GM18858 (cell line): Measurements from ENCODE around the gene MYO1D.
A peak's percentile ranks its signal among the peaks of the same experiment; 100 is the strongest.
"Not testable (repeated sequence)": the region's sequence is repeated elsewhere in the genome, so short reads cannot be mapped to it uniquely, and the experiment has no call there.

Experiments used
- ATAC-seq: cut with Tn5 transposase; IDR thresholded peaks from one replicate; pipeline ENCODE4 v1.9.1; 2021; ENCODE audit not compliant: unreplicated experiment

MYO1D gene

DNA sequence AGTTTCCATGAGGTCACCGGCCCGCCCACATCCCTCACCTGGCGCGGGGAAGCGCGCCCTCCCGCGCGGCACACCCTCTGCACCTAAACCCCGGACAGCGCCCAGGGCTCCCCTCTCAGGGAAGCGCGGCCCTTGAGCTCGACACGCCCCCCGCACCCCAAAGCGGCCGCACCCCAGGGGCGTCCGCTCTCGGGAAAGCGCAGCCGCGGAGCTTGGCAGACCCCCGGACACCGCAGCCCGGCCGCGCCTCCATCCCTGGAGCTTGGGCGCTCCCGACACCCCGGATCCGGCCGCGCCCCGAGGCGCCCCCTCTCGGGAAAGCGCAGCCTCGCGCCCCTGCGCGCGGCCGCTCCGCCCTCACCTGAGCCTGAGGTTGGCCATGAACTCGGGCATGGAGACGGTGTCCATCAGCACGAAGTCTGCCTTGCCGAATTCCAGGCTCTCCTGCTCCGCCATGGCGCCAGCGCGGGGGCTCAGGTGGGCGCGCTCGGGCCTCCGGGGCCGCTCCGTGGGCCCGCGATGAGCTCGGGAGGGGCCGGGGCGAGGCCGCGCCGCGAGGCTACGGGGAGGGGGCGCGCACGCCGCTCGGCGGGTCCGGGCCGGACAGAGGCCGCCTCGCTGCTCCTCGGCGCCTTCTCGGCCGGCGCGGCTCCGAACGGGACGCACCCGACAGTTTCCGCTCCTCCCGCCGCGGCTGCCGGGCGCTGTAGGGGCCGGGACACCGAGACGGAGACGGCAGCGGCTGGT lies at the start of gene MYO1D:
Gene MYO1D (minus strand): TSS at position 708 of the 747 bp plus-strand sequence. CDS start 252 bp downstream, at position 456.
- peak; percentile 34 for ATAC-seq

DNA sequence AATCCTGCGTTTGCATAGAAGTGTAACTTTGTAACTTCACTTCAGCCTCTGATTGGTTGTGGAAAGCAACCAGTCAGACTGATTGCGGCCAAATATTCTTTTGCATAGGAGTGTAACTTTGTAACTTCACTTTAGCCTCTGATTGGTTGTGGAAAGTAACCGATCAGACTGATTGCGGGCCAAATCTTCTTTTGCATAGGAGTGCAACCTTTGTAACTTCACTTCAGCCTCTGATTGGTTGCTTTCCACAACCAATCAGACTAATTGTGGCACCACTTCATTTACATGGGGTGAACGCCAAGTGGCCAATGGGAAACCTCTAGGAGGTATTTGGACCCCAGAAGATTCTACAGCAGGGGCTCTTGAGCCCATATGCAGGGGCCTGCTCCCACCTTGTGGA lies 49.3 kb upstream of the MYO1D start:
- no peak for ATAC-seq

- not testable (repeated sequence) for ATAC-seq
Measured at GRCh38 chr17:32923905-32924304, 47.0 kb upstream of the MYO1D start.

- ATAC-seq, result no peak
Measured at GRCh38 chr17:32921017-32921416, 44.1 kb upstream of the MYO1D start.

DNA sequence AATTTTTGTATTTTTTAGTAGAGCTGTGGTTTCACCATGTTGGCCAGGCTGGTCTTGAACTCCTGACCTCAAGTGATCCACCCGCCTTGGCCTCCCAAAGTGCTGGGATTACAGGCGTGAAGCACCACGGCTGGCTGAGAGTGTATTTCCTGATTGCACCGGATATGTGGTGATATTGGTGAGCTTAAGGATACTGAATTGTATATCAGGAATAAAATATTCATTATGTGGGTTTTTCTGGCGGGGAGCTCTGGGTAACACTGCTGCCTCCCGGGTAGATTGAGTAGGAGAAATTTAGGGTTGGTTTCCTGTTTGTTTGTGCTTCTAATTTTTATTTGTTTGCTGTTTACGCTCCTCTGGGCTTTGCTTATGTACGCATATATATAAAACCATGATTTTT lies 43.4 kb upstream of the MYO1D start:
- ATAC-seq, result no peak

DNA sequence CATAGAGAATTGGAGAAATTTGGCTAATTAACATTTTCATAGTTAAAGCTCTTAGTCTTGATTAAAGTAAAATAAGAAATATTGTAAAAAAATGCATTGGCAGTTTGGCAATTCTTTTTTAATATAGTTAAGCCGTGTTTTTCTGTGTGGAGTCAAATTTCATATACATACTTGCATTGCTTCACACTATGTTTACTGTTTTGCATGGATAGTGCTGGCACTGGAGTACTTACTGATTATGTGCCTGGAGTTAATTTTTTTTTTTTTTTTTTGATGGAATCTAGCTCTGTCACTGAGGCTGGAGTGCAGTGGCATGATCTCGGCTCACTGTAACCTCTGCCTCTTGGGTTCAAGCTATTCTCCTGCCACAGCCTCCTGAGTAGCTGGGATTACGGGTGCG lies 43.0 kb upstream of the MYO1D start:
- not testable (repeated sequence) for ATAC-seq

- no peak for ATAC-seq
Measured at GRCh38 chr17:32917842-32918241, 40.9 kb upstream of the MYO1D start.

DNA sequence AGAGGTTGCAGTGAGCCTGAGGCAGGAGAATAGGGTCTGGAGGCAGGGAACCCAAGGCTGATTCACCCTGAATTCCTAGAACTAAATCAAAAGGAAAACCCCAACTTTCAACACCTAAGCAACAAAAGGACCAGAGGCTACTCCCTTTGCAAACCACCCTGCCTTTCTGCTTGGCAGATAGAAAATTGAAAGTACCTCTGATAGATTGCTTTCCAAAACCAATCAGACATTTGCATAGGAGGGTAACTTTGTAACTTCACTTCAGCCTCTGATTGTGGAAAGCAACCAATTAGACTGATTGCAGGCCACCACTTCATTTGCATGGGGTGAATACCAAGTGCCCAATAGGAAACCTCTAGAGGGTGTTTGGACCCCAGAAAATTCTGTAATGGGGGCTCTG lies 40.2 kb upstream of the MYO1D start:
- no peak for ATAC-seq

GRCh38 chr17:32916134-32916533 lies 39.2 kb upstream of the MYO1D start:
- no peak for ATAC-seq

DNA sequence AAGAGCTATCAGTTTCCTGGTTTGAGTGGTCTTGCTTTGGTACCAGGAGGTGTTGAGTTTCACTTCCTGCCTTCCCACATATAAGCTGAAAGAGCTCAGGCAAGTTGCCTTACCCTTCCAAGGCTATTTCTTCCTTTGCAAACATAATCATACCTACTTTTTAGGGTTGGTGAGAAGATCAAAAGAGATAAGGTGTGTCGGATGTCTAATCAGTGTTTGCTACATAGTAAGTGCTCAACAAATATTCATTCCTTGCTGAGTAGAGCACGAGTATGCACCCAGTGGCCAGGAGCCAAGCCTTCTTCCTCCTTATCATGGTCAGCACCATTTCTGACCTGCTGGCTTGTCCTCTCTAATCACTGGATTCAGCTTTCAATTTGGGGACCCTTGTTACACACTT lies 38.3 kb upstream of the MYO1D start:
- no peak for ATAC-seq

GRCh38 chr17:32914181-32914580 lies 37.3 kb upstream of the MYO1D start:
- ATAC-seq, result no peak

DNA sequence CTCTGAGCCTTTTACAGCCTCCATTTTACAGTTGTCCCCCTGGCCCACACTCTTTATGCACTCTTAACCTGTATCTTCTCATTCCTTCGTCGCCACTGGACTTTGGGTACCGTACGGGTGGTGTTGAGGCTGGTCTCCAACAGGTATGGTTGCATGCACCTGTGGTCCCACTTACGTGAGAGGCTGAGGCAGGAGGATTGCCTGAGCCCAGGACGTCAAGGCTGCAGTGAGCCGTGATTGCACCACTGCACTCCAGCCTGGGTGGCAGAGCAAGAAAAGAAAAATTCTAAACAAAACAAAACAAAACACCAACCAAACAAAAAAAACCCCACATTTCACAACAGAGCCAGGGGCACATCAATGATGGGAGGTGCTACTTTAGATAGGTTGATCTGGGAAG lies 36.7 kb upstream of the MYO1D start:
- no peak for ATAC-seq

GRCh38 chr17:32912218-32912897 lies 35.4 kb upstream of the MYO1D start:
- no peak for ATAC-seq

- no peak for ATAC-seq
Measured at GRCh38 chr17:32910769-32911168, 33.8 kb upstream of the MYO1D start.

DNA sequence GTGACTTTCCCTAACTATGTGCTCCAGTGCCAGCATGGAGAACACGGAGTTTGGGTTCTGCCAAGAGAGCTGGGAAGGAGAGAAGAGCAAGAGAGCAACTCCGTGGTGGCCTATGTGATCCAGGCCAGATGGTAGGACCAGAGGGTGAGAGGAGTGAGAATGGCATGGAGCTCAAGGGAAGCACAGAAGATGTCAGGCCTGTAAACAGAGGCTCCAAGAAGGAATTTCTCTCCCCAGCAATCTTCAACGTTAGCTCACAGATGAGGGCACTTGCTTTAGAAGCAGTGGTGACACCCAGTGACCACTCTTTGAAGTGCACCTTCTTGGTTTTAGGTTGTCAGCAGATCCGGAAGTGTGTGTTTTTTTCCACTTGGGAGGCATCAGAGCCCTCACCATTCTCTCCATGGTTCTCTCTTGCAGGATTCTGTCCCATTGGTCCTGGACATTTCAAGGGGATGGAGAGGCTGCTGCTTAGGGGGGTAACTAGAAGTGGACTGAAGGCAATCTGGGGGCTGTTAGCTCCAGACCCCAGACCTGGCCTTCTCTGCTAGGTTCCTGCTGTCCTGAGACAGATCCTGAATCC lies 33.0 kb upstream of the MYO1D start:
- no peak for ATAC-seq

DNA sequence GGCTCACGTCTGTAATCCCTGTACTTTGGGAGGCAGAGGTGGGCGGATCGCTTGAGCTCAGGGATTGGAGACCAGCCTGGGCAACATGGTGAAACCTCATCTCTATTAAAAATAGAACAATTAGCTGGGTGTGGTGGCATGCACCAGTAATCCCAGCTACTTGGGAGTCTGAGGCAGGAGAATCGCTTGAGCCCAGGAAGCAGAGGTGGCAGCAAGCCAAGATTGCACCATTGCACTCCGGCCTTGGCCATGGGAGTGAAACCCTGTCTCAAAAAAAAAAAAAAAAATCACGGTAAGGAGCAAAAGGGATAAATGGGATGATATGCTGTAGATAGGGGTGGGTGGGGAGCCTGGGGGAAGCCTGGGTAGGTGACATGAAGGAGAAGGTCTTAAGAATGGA lies 30.7 kb upstream of the MYO1D start:
- no peak for ATAC-seq

DNA sequence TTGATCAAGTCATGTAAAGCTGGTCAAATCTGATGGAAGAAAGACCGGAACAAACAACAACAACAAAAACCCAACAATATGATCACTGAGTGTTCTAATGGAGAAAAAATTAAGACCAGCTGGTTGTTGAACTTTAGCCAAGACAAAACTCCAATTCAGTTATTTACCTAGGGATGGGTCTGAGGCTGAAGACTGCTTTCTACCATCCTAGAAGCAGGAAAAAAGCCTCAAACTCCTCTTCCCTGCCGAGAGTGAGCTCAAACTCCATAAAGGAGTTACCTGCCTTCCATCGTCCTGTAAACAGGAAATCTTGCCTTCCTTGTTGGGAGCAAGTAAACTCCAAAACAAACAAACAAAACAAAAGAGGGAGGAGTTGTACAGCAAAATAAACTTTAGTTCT lies 28.0 kb upstream of the MYO1D start:
- ATAC-seq, result no peak

DNA sequence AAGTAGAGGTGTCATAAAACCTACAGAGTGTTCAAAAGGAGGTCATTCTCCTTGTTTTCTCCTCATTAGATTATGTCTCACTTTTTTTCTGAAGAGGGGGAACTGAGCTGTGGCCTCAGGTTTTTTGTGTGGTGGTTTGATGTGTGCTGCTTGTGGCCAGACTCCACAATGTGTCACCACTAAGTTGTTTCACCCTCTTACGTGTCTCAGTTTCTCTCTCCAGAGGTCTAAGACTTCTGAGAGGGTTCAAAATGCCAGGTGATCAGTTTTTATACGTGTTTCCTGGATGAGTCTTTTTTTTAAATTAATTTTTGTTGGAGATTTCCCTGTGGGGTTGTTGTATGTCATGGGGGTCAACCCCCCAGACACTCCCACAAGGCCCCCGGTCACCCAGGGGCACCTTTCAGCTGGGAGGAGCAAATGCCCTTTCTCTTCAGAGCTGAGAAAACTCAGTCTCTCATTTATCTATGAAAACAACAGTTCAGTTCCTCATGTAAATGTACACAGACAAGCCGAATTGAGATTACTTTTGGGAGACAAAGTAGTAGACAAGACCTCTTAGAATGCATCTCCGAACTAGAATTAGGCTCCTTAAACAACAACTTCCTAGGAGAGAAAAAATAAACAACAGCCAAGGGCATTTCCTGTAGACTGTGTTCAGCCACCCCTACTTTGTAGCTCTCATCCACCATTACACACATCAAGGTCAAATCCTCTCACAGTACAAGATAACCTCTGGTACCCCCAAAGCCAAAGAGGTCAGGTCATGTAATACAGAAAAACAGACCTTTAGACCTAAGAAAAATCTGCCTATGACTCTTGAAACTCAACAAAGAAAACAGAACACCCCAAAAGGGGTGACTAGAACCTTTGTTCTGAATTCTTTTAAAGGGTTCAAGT lies 27.1 kb upstream of the MYO1D start:
- ATAC-seq, result no peak

DNA sequence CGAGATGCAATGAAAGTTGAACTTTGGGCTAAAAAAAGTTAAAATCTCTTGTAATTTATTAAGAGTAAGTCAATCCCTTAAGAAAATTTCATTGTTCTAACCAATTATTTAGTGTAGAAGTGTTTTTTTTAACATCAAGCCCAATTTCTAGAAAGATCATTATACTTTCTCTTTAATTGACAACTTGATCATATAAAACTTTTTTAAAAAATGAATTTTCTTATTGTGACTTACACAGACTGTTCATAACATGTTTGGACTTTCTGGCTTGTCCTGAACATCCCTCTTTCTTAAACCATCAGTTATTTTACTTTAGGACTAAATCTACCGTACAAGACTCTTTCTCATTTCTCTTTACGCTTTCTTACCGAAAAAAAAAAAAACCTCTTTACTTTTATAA lies 24.8 kb upstream of the MYO1D start:
- ATAC-seq, result no peak

DNA sequence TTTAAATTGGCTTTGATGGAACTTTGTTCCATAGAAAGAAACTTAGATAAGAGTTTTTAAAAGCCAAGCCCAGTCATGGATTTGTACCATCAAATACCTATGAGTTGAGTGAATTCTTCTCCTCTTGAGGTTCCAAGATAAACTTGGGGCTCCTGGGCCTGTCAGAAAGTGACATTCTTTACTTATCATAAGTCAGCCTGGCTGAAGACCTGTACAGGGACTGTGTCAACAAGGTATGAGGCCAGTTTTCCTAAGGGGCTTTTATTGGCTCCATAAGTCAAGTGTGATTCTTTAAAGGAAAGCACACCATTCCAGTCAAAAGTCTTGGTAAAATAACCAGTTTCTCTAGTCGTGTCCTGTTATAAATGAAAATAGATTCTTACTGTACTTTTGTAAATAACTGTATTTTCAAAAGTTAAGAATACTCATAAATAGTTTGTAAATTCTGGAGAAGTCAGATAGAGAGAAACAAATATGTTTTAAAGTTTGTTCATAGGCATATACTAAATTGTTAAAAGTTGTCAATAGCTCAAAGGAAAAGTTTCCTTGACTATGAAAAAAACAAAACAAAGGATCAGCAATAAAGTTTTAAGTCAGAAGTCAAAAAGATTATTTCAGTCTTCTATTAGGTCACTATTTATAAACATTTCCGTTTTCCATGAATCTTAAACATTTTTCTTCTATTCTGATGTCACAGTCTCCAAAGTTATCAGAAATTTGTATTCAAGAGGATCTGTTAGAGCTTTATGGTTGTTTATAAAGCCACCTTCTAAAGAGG lies 22.5 kb upstream of the MYO1D start:
- no peak for ATAC-seq
